Trophoblast cell (in vitro differentiated cells and primary cell): ENCODE data around the gene RBBP4.

ENCODE experiments used
- DNase-seq, 2 donors: peaks; one replicate each; pipeline ENCODE4 v3.0.0-alpha.2; 2016
- H2AFZ ChIP-seq: 2 replicates; pipeline ENCODE4 v1.6.1; 2013; ENCODE audit warnings: low read length, moderate library complexity, mild to moderate bottlenecking; ENCODE audit not compliant: insufficient read depth, poor library complexity
- H2AK5ac ChIP-seq: 2 replicates; pipeline ENCODE4 v1.6.1; 2013; ENCODE audit warnings: mild to moderate bottlenecking, low read length
- H2BK120ac ChIP-seq: 2 replicates; pipeline ENCODE4 v1.6.1; 2013; ENCODE audit warnings: low read length, mild to moderate bottlenecking, moderate library complexity; ENCODE audit not compliant: insufficient read depth, poor library complexity
- H2BK12ac ChIP-seq: 2 replicates; pipeline ENCODE4 v1.6.1; 2013; ENCODE audit warnings: mild to moderate bottlenecking, low read length, moderate library complexity
- H2BK5ac ChIP-seq: 2 replicates; pipeline ENCODE4 v1.6.1; 2013; ENCODE audit warnings: low read length, low read depth, moderate library complexity, mild to moderate bottlenecking; ENCODE audit not compliant: poor library complexity
- H3K14ac ChIP-seq: 2 replicates; pipeline ENCODE4 v1.6.1; 2013; ENCODE audit warnings: mild to moderate bottlenecking, low read length
- H3K18ac ChIP-seq: 2 replicates; pipeline ENCODE4 v1.6.1; 2013; ENCODE audit warnings: mild to moderate bottlenecking, low read length
- H3K23ac ChIP-seq: 2 replicates; pipeline ENCODE4 v1.6.1; 2013; ENCODE audit warnings: low read length
- H3K27ac ChIP-seq: 2 replicates; pipeline ENCODE4 v1.5.1; 2013; ENCODE audit warnings: low read depth, mild to moderate bottlenecking, inconsistent platforms, low read length, moderate library complexity
- H3K27me3 ChIP-seq: 2 replicates; pipeline ENCODE4 v1.6.1; 2013; ENCODE audit warnings: inconsistent platforms, mild to moderate bottlenecking, low read length, moderate library complexity; ENCODE audit not compliant: insufficient read depth
- H3K36me3 ChIP-seq, 2 experiments: 1 replicate in 1 of 2; 2 replicates in 1 of 2; pipeline ENCODE4 v1.6.1; 2013; ENCODE audit warnings: low read length in 2 of 2, mild to moderate bottlenecking in 2 of 2, moderate library complexity in 1 of 2; ENCODE audit not compliant: insufficient read depth in 2 of 2, control insufficient read depth in 1 of 2
- H3K4ac ChIP-seq: 2 replicates; pipeline ENCODE4 v1.6.1; 2013; ENCODE audit warnings: low read depth, mild to moderate bottlenecking, low read length, moderate library complexity
- H3K4me1 ChIP-seq, 2 experiments: 1 replicate in 1 of 2; 2 replicates in 1 of 2; pipeline ENCODE4 v1.6.1; 2013; ENCODE audit warnings: low read length in 2 of 2, mild to moderate bottlenecking in 2 of 2, moderate library complexity in 1 of 2; ENCODE audit not compliant: insufficient read depth in 2 of 2, control insufficient read depth in 1 of 2
- H3K4me2 ChIP-seq: 2 replicates; pipeline ENCODE4 v1.6.1; 2013; ENCODE audit warnings: inconsistent platforms, mild to moderate bottlenecking, low read length, moderate library complexity
- H3K4me3 ChIP-seq: 2 replicates; pipeline ENCODE4 v1.5.1; 2013; ENCODE audit warnings: mild to moderate bottlenecking, low read depth, low read length, inconsistent platforms
- H3K79me1 ChIP-seq: one replicate; pipeline ENCODE4 v1.6.1; 2013; ENCODE audit warnings: low read length
- H3K79me2 ChIP-seq: 2 replicates; pipeline ENCODE4 v1.6.1; 2013; ENCODE audit warnings: low read length, mild to moderate bottlenecking; ENCODE audit not compliant: control insufficient read depth, insufficient read depth, poor library complexity
- H3K9ac ChIP-seq: 2 replicates; pipeline ENCODE4 v1.6.1; 2013; ENCODE audit warnings: mild to moderate bottlenecking, low read length
- H3K9me3 ChIP-seq: 2 replicates; pipeline ENCODE4 v1.6.1; 2013; ENCODE audit warnings: low read depth, mild to moderate bottlenecking, control low read depth, inconsistent platforms, low read length; ENCODE audit not compliant: insufficient read depth
- H4K12ac ChIP-seq: 2 replicates; pipeline ENCODE4 v1.6.1; 2013; ENCODE audit warnings: low read depth, mild to moderate bottlenecking, low read length, moderate library complexity
- H4K8ac ChIP-seq: 2 replicates; pipeline ENCODE4 v1.6.1; 2013; ENCODE audit warnings: low read depth, mild to moderate bottlenecking, low read length, moderate library complexity
- H4K91ac ChIP-seq: one replicate; pipeline ENCODE4 v1.6.1; 2013; ENCODE audit warnings: low read depth, mild to moderate bottlenecking, low read length, moderate library complexity
- WGBS: extraction: QIAGEN DNeasy Blood & Tissue Kit; methylation state at CpG from one replicate; pipeline ENCODE4 v1.1.7; 2013; ENCODE audit warnings: missing lambda C conversion rate; ENCODE audit not compliant: insufficient read length, insufficient coverage; ENCODE audit errors: extremely low coverage; 5-methylcytosine and 5-hydroxymethylcytosine counted together

The RBBP4 gene

GRCh38 chr1:32644426-32644825 is 6.6 kb upstream of the RBBP4 start:
- no peak overlapping the region for H2AK5ac ChIP-seq
- peaks cover under 1% of the 10 kb centered on the region for H3K79me2 ChIP-seq
- DNase-seq = no peak
- no peak overlapping the region for H2AFZ ChIP-seq
- no peak overlapping the region for H2BK5ac ChIP-seq
- H2BK12ac ChIP-seq = no peak overlapping the region
- H3K9me3 ChIP-seq = no peaks in the 10 kb centered on the region
- H3K23ac ChIP-seq = no peak overlapping the region
- no peak overlapping the region for H3K4ac ChIP-seq
- peaks cover 5 to 6% of the 10 kb centered on the region in 2 experiments for H3K36me3 ChIP-seq
- H4K12ac ChIP-seq = no peak overlapping the region
- no peak overlapping the region for H3K14ac ChIP-seq
- WGBS = no CpG with 5 or more reads among the region's 4 CpGs
- H3K79me1 ChIP-seq = no peaks in the 10 kb centered on the region
- no peak overlapping the region for H2BK120ac ChIP-seq
- H4K91ac ChIP-seq = no peak overlapping the region
- no peak overlapping the region for H3K4me2 ChIP-seq
- H3K4me3 ChIP-seq = no peak overlapping the region
- no peak overlapping the region for H3K27ac ChIP-seq
- H4K8ac ChIP-seq = no peak overlapping the region
- H3K9ac ChIP-seq = no peak overlapping the region
- no peak overlapping the region for H3K18ac ChIP-seq
- no peaks in the 10 kb centered on the region for H3K4me1 ChIP-seq
- no peaks in the 10 kb centered on the region for H3K27me3 ChIP-seq

GRCh38 chr1:32647308-32648134 is 3.5 kb upstream of the RBBP4 start:
- Histone ChIP-seq H3K23ac (no peak overlapping the region), H2BK120ac (no peak overlapping the region), H3K4me3 (no peak overlapping the region), H2BK5ac (no peak overlapping the region), H3K79me1 (peaks cover 11% of the 10 kb centered on the region), H3K18ac (no peak overlapping the region), H3K14ac (no peak overlapping the region), H4K91ac (no peak overlapping the region), H3K36me3 (peaks cover 6% of the 10 kb centered on the region in 2 experiments), H3K27ac (no peak overlapping the region), H3K79me2 (peaks cover 11% of the 10 kb centered on the region), H2BK12ac (no peak overlapping the region), H3K9me3 (no peaks in the 10 kb centered on the region), H4K12ac (no peak overlapping the region), H2AFZ (no peak overlapping the region), H3K4me1 (peaks cover 0 to 3% of the 10 kb centered on the region in 2 experiments), H4K8ac (no peak overlapping the region), H3K4ac (no peak overlapping the region), H3K4me2 (no peak overlapping the region), H2AK5ac (no peak overlapping the region), H3K9ac (no peak overlapping the region), H3K27me3 (no peaks in the 10 kb centered on the region)
- WGBS = no CpG with 5 or more reads among the region's 6 CpGs
- DNase-seq = no peak

- Histone ChIP-seq H3K4me1 (peaks cover 0 to 5% of the 10 kb centered on the region in 2 experiments), H2BK5ac (peak within 1 kb of the TSS; percentile 89), H4K12ac (peak within 1 kb of the TSS; percentile 84), H3K23ac (no peak within 1 kb of the TSS), H2BK120ac (peak within 1 kb of the TSS; percentile 92), H4K91ac (peak within 1 kb of the TSS; percentile 93), H3K4me3 (peak within 1 kb of the TSS; percentile 95), H3K4me2 (peak within 1 kb of the TSS; percentile 85), H3K27me3 (no peaks in the 10 kb centered on the region), H3K79me1 (peaks cover 11% of the 10 kb centered on the region), H3K18ac (peak within 1 kb of the TSS; percentile 88), H3K79me2 (peaks cover 11% of the 10 kb centered on the region), H3K27ac (peak within 1 kb of the TSS; percentile 98), H2AK5ac (peak within 1 kb of the TSS; percentile 95), H3K14ac (peak within 1 kb of the TSS; percentile 80), H3K9me3 (no peaks in the 10 kb centered on the region), H3K36me3 (peaks cover 16 to 17% of the 10 kb centered on the region in 2 experiments), H2BK12ac (no peak within 1 kb of the TSS), H3K9ac (peak within 1 kb of the TSS; percentile 98), H3K4ac (peak within 1 kb of the TSS; percentile 90), H4K8ac (peak within 1 kb of the TSS; percentile 90), H2AFZ (peak within 1 kb of the TSS; percentile 73)
- peak; percentile 95 to 98 for DNase-seq
- WGBS = no CpG with 5 or more reads among the region's 21 CpGs
Observed at GRCh38 chr1:32650248-32650751, 708 bp upstream of the RBBP4 start, which contains the start of gene ZBTB8OS. Gene ZBTB8OS, minus strand, starts transcription at chr1:32650550. Its CDS starts 21 bp downstream, at chr1:32650529.

GRCh38 chr1:32651461-32652073 is 559 bp downstream of the RBBP4 start:
- peak overlapping the region; percentile 98 for H3K9ac ChIP-seq
- H3K36me3 ChIP-seq = peaks cover 18 to 21% of the 10 kb centered on the region in 2 experiments
- H3K4me2 ChIP-seq = peak overlapping the region; percentile 57
- H2AK5ac ChIP-seq = peak overlapping the region; percentile 95
- H3K4me1 ChIP-seq = peaks cover 0 to 5% of the 10 kb centered on the region in 2 experiments
- no peaks in the 10 kb centered on the region for H3K27me3 ChIP-seq
- H3K27ac ChIP-seq = peak overlapping the region; percentile 77
- H2BK120ac ChIP-seq = peak overlapping the region; percentile 92
- H3K23ac ChIP-seq = no peak overlapping the region
- peak overlapping the region; percentile 75 for H2BK5ac ChIP-seq
- peak overlapping the region; percentile 62 for H2AFZ ChIP-seq
- H4K8ac ChIP-seq = peak overlapping the region; percentile 90
- H3K4ac ChIP-seq = peak overlapping the region; percentile 90
- peak overlapping the region; percentile 84 for H4K12ac ChIP-seq
- peak in 1 of 2 donors; percentile 23 for DNase-seq
- no peak overlapping the region for H2BK12ac ChIP-seq
- peaks cover 11% of the 10 kb centered on the region for H3K79me2 ChIP-seq
- no CpG with 5 or more reads among the region's 43 CpGs for WGBS
- peak overlapping the region; percentile 80 for H3K14ac ChIP-seq
- peak overlapping the region; percentile 88 for H3K18ac ChIP-seq
- H3K79me1 ChIP-seq = peaks cover 11% of the 10 kb centered on the region
- no peaks in the 10 kb centered on the region for H3K9me3 ChIP-seq
- H4K91ac ChIP-seq = peak overlapping the region; percentile 93
- peak overlapping the region; percentile 95 for H3K4me3 ChIP-seq
